HepG2 (cell line): Measurements from ENCODE around the gene PRKD2. TPM values are rescaled to one million over a fixed set of nuclear protein-coding genes. Genes with fewer than 3 reads are reported as not detected.
A peak's percentile ranks its signal among the peaks of the same experiment; 100 is the strongest.

Source experiments
- CBX5 ChIP-seq: sonication (generic); formaldehyde crosslinking; IDR thresholded peaks from 2 replicates; pipeline ENCODE4 v1.4.0; 2020; ENCODE audit warnings: missing genetic modification reagents, borderline replicate concordance
- CENPX ChIP-seq: sonication (generic); formaldehyde crosslinking; IDR thresholded peaks from 2 replicates; pipeline ENCODE4 v1.9.0; 2021; ENCODE audit warnings: mild to moderate bottlenecking, missing genetic modification reagents, moderate library complexity
- ERF ChIP-seq: IDR thresholded peaks from 2 replicates; pipeline ENCODE4 v1.6.1; 2018; ENCODE audit warnings: missing biosample characterization, missing genetic modification reagents
- HNF4A ChIP-seq: sonication (generic); formaldehyde crosslinking; IDR thresholded peaks from 2 replicates; pipeline ENCODE4 v1.4.0; 2020; ENCODE audit warnings: missing genetic modification reagents
- IRF2 ChIP-seq: IDR thresholded peaks from 2 replicates; pipeline ENCODE4 v1.6.1; 2018; ENCODE audit warnings: missing genetic modification reagents, missing compliant biosample characterization
- KMT2A ChIP-seq: sonication (generic); formaldehyde crosslinking; IDR thresholded peaks from 2 replicates; pipeline ENCODE4 v1.4.0; 2020; ENCODE audit warnings: missing genetic modification reagents
- LCORL ChIP-seq, 2 experiments: fragments of 450-650 bp in 1 of 2; sonication (generic) in 1 of 2; formaldehyde crosslinking in 1 of 2; IDR thresholded peaks; 2 replicates each; pipeline versions ENCODE4 v1.5.0 to v1.6.1; 2017 to 2020; ENCODE audit warnings: antibody characterized with exemption in 1 of 2, missing genetic modification reagents in 1 of 2
- MXI1 ChIP-seq: IDR thresholded peaks from 3 replicates; pipeline ENCODE4 v1.6.1; 2012; ENCODE audit warnings: low read depth, low read length, inconsistent platforms, borderline replicate concordance
- PAXIP1 ChIP-seq: sonication (generic); formaldehyde crosslinking; conservative IDR thresholded peaks from 2 replicates; pipeline ENCODE4 v1.4.0; 2020; ENCODE audit warnings: mild to moderate bottlenecking, missing genetic modification reagents, moderate library complexity
- POLR2A ChIP-seq, 2 experiments: IDR thresholded peaks; 2 replicates each; pipeline ENCODE4 v1.6.1; 2011; ENCODE audit warnings: low read depth in 2 of 2, low read length in 2 of 2, mild to moderate bottlenecking in 1 of 2, moderate library complexity in 1 of 2; ENCODE audit not compliant: insufficient read depth in 1 of 2
- POLR2AphosphoS2 ChIP-seq: IDR thresholded peaks from 2 replicates; pipeline ENCODE4 v1.6.1; 2011; ENCODE audit warnings: low read depth, low read length, improper control_type of control experiment
- XBP1 ChIP-seq: sonication (generic); formaldehyde crosslinking; IDR thresholded peaks from 2 replicates; pipeline ENCODE4 v1.5.0; 2020; ENCODE audit warnings: missing genetic modification reagents
- ZBTB40 ChIP-seq, 2 experiments: fragments of 450-650 bp in 1 of 2; sonication (generic) in 1 of 2; formaldehyde crosslinking in 1 of 2; IDR thresholded peaks; 2 replicates each; pipeline versions ENCODE4 v1.6.1 to v1.8.0; 2016 to 2022; ENCODE audit warnings: antibody characterized with exemption in 1 of 2, mild to moderate bottlenecking in 1 of 2, missing genetic modification reagents in 1 of 2
- ZFX ChIP-seq: sonication (generic); formaldehyde crosslinking; IDR thresholded peaks from 2 replicates; pipeline ENCODE4 v1.4.0; 2020; ENCODE audit warnings: mild to moderate bottlenecking, low read depth, missing genetic modification reagents, moderate library complexity
- ZNF136 ChIP-seq: sonication (generic); formaldehyde crosslinking; IDR thresholded peaks from 2 replicates; pipeline ENCODE4 v1.8.1; 2022; ENCODE audit warnings: low read depth, mild to moderate bottlenecking, moderate library complexity, missing genetic modification reagents
- ZNF207 ChIP-seq: fragments of 450-650 bp; IDR thresholded peaks from 2 replicates; pipeline ENCODE4 v1.6.1; 2016; ENCODE audit warnings: antibody characterized with exemption, borderline replicate concordance
- ZNF564 ChIP-seq: sonication (generic); formaldehyde crosslinking; IDR thresholded peaks from 2 replicates; pipeline ENCODE4 v1.8.1; 2023; ENCODE audit warnings: mild to moderate bottlenecking, missing genetic modification reagents
- polyA plus RNA-seq, 8 experiments: library from polyadenylated mRNA; depleted of rRNA in 3 of 8; stranded (reverse) in 7 of 8; unstranded in 1 of 8; fragments of >200 nt; fragmentation: Illumina TruSeq in 4 of 8; extraction: Trizol in 4 of 8; gene quantifications; 2 replicates each; pipeline versions ENCODE4 v1.2.1 to v1.2.3, GENCODE V29; 2011 to 2016; ENCODE audit warnings: low read depth in 4 of 8, missing spikeins in 1 of 8, mixed read lengths in 1 of 8; ENCODE audit not compliant: insufficient read depth in 1 of 8
- total RNA-seq, 5 experiments: library from RNA; depleted of rRNA; stranded (reverse); fragments of >200 nt; fragmentation: Illumina TruSeq; extraction: Trizol; gene quantifications; 2 replicates each; pipeline ENCODE4 v1.2.3, GENCODE V29; 2016; ENCODE audit warnings: low read depth in 1 of 5

PRKD2 gene
- total and polyA plus RNA-seq, 2 of the 13 experiments (the other 11 are each of a cell fraction or from before 2014, with no cell fraction given): 6.7 to 7.3 TPM

- no peak for TF ChIP-seq ZBTB40 (IDR thresholded peaks at IDR 0.05)
- no peak for TF ChIP-seq ZBTB40 (CRISPR knock-in tag; IDR thresholded peaks at IDR 0.05)
- TF ChIP-seq XBP1 (CRISPR knock-in tag): no peak
- TF ChIP-seq POLR2A (IDR thresholded peaks at IDR 0.05; ENCODE audit: insufficient read depth in 1 of 2, low read depth in 2 of 2, low read length in 2 of 2): no peak
- no peak for TF ChIP-seq ZNF136 (CRISPR knock-in tag)
- no peak for TF ChIP-seq ERF (CRISPR knock-in tag)
- TF ChIP-seq CENPX (CRISPR knock-in tag): no peak
- TF ChIP-seq IRF2 (CRISPR knock-in tag): no peak
- no peak for TF ChIP-seq LCORL (IDR thresholded peaks at IDR 0.05)
- TF ChIP-seq LCORL (CRISPR knock-in tag; IDR thresholded peaks at IDR 0.05): 0 out of 2 replicates have a peak, but pooled peaks have one; percentile 47
- TF ChIP-seq ZNF207: no peak
- TF ChIP-seq ZNF564: no peak
- TF ChIP-seq ZFX: peak; percentile 46; the same call in 1 of the 2 replicates
- TF ChIP-seq MXI1: no peak
- peak; percentile 72 for TF ChIP-seq HNF4A (CRISPR knock-in tag)
- no peak for TF ChIP-seq POLR2AphosphoS2
- no peak for TF ChIP-seq CBX5 (CRISPR knock-in tag)
- no peak for TF ChIP-seq KMT2A (CRISPR knock-in tag)
- peak; percentile 36; the same call in 1 of the 2 replicates for TF ChIP-seq PAXIP1 (CRISPR knock-in tag)
Measured at GRCh38 chr19:46721269-46722003, 4.5 kb upstream of the PRKD2 start (continued).
